SK-MEL-5 (cell line): ENCODE results near the gene PLA2G4F. TPM values are rescaled to one million over a fixed set of nuclear protein-coding genes. Genes with fewer than 3 reads are reported as not detected.
"Not testable (repeated sequence)": the region's sequence is repeated elsewhere in the genome, so short reads cannot be mapped to it uniquely, and the experiment has no call there.

ENCODE experiments used
- DNase-seq: peaks from one replicate; pipeline ENCODE4 v3.0.0-alpha.2; 2016; ENCODE audit warnings: low read depth, low spot score
- in situ Hi-C: cut with HindIII; loops from 2 replicates; pipeline ENCODE4 v1.10.0; 2016; ENCODE audit warnings: low sequenced_read_pairs, high pct_unique_total_duplicates, low pct_unique_long_range_greater_than_20kb
- small RNA-seq, 2 experiments: library from RNA; depleted of rRNA; stranded (forward); fragments of <200 nt; gene quantifications; one replicate each; pipeline ENCODE3, GENCODE V24; 2014
- total RNA-seq: library from RNA; depleted of rRNA; stranded (reverse); fragments of >200 nt; shearing (Covaris generic); gene quantifications from 2 replicates; pipeline ENCODE4 v1.2.3, GENCODE V29; 2014; rRNA removed

Gene PLA2G4F
- total RNA-seq, 1 experiment from 2014 or later = not detected

GRCh38 chr15:42091753-42092397 is 64.6 kb downstream of the PLA2G4F start:
- in situ Hi-C loops, DNase-seq: not testable (repeated sequence)

- in situ Hi-C loops = no loop called here
- no peak for DNase-seq
Measured at GRCh38 chr15:42090781-42091180, 65.7 kb downstream of the PLA2G4F start.

- in situ Hi-C loops = no loop called here
- DNase-seq = no peak
Measured at GRCh38 chr15:42090370-42090769, 66.1 kb downstream of the PLA2G4F start.

- DNase-seq = no peak
- in situ Hi-C loops = no loop called here
Measured at GRCh38 chr15:42089942-42090341, 66.5 kb downstream of the PLA2G4F start.

Small RNA genes lying within 50 kb of the gene (small RNA-seq; reads per million reads assigned to genes)
- 0 to 0.38 reads per million in 2 experiments for gene MIR627

Other genes starting within 250 kb of the PLA2G4F start
- 4.9 and 5.7 TPM in 2 replicates for gene EHD4, start 184.1 kb downstream of the PLA2G4F start, total RNA-seq
- gene PLA2G4E, start 135.6 kb downstream of the PLA2G4F start, total RNA-seq = not detected in 2 replicates
- not detected in 2 replicates for gene PLA2G4D, start 62.1 kb downstream of the PLA2G4F start, total RNA-seq
- 22.2 and 33.1 TPM in 2 replicates for gene VPS39, start 51.7 kb upstream of the PLA2G4F start, total RNA-seq
- 19.3 and 19.5 TPM in 2 replicates for gene GANC, start 116.6 kb upstream of the PLA2G4F start, total RNA-seq
- gene TMEM87A, start 116.8 kb upstream of the PLA2G4F start, total RNA-seq = 80.2 and 83.2 TPM in 2 replicates
- 640 and 659 TPM in 2 replicates for gene CAPN3, start 202.9 kb upstream of the PLA2G4F start, total RNA-seq